Bronchial epithelial cell (primary cell): ENCODE results near the gene ALS2. TPM values are rescaled to one million over a fixed set of nuclear protein-coding genes. Genes with fewer than 3 reads are reported as not detected.

Experiments used
- DNase-seq: peaks from one replicate; pipeline ENCODE4 v3.0.0-alpha.2; 2010; ENCODE audit warnings: low read depth
- FAIRE-seq: peaks from 2 replicates; lab custom pipeline; 2011; peaks lifted over from hg19 to GRCh38; lab: Jason Lieb, UNC
- H3K27me3 ChIP-seq: 2 replicates; pipeline ENCODE4 v1.5.1; 2011; ENCODE audit warnings: low read length; ENCODE audit not compliant: control insufficient read depth, insufficient read depth
- H3K36me3 ChIP-seq: 2 replicates; pipeline ENCODE4 v1.5.1; 2011; ENCODE audit warnings: low read length; ENCODE audit not compliant: control insufficient read depth, insufficient read depth
- H3K4me3 ChIP-seq: 2 replicates; pipeline ENCODE4 v1.5.1; 2011; ENCODE audit warnings: mild to moderate bottlenecking, low read depth, low read length, control low read depth
- total RNA-seq: library from RNA; depleted of rRNA; stranded (reverse); fragments of >200 nt; gene quantifications from 2 replicates; pipeline ENCODE4 v1.2.1, GENCODE V29; 2014
- TF ChIP-seq, protein P1 (sequence below): IDR thresholded peaks from 2 replicates; pipeline ENCODE4 v1.5.1; 2011; ENCODE audit warnings: mild to moderate bottlenecking, moderate library complexity, low read length, control low read depth, inconsistent platforms; ENCODE audit not compliant: insufficient read depth, severe bottlenecking

The ALS2 gene
- total RNA-seq, 1 donor from 2014 or later = 21.1 TPM

DNA sequence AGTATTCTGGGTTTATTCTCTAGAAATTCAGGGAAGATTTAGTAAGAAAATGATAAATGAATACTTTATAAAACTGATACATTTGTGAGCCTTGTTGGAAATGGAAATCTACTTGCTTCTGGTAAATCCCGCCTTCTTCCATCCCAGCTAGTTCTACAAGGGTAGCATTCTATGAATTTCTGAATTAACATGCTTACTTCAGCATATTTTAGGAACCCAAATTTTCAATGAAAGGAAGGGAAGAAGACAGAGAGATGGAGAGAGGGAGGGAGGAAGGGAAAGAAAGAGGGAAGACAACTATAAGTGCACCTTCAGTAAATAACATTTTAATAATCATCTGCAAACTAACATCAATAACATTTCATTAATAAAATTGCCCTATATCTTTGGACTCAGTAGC lies 110.9 kb downstream of the ALS2 start:
- TF ChIP-seq, protein P1, sequence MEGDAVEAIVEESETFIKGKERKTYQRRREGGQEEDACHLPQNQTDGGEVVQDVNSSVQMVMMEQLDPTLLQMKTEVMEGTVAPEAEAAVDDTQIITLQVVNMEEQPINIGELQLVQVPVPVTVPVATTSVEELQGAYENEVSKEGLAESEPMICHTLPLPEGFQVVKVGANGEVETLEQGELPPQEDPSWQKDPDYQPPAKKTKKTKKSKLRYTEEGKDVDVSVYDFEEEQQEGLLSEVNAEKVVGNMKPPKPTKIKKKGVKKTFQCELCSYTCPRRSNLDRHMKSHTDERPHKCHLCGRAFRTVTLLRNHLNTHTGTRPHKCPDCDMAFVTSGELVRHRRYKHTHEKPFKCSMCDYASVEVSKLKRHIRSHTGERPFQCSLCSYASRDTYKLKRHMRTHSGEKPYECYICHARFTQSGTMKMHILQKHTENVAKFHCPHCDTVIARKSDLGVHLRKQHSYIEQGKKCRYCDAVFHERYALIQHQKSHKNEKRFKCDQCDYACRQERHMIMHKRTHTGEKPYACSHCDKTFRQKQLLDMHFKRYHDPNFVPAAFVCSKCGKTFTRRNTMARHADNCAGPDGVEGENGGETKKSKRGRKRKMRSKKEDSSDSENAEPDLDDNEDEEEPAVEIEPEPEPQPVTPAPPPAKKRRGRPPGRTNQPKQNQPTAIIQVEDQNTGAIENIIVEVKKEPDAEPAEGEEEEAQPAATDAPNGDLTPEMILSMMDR = no peak
- no peak for DNase-seq
- no peaks in the 10 kb centered on the region for H3K36me3 ChIP-seq
- H3K4me3 ChIP-seq = no peak overlapping the region
- no peak for FAIRE-seq
- H3K27me3 ChIP-seq = no peaks in the 10 kb centered on the region

- no peaks in the 10 kb centered on the region for H3K27me3 ChIP-seq
- FAIRE-seq = peak; percentile 73
- H3K4me3 ChIP-seq = no peak overlapping the region
- no peaks in the 10 kb centered on the region for H3K36me3 ChIP-seq
- no peak for DNase-seq
- TF ChIP-seq, protein P1 = no peak
Observed at GRCh38 chr2:201668402-201668910, 112.3 kb downstream of the ALS2 start.

- Histone ChIP-seq H3K4me3 (no peak overlapping the region), H3K36me3 (no peaks in the 10 kb centered on the region), H3K27me3 (no peaks in the 10 kb centered on the region)
- FAIRE-seq = no peak
- no peak for DNase-seq
- TF ChIP-seq, protein P1 = no peak
Observed at GRCh38 chr2:201664334-201664733, 116.4 kb downstream of the ALS2 start.

DNA sequence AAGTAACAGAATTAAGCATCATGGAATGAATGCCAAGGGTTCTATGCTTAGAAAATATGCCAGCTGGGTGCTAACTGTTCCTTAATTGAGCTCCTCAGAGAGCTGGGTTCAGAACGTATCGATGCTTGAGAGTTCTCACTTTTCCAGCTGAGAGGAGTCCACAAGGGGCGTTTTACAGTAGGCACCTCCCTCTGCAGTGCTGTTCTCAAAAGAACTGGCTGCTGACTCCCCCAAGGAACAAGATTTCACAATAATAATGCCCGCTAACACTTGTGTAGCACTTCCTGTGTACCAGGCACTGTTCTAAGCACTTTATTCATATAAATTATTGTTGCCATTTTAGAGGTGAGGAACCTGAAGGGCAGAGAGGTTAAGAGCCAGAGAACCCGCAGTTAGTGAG lies 119.4 kb downstream of the ALS2 start:
- H3K27me3 ChIP-seq = no peaks in the 10 kb centered on the region
- no peak for FAIRE-seq
- H3K36me3 ChIP-seq = no peaks in the 10 kb centered on the region
- H3K4me3 ChIP-seq = no peak overlapping the region
- TF ChIP-seq, protein P1 = no peak
- no peak for DNase-seq

- DNase-seq (no peak), FAIRE-seq (peak; percentile 13)
- H3K27me3 ChIP-seq = no peaks in the 10 kb centered on the region
- no peak overlapping the region for H3K4me3 ChIP-seq
- no peaks in the 10 kb centered on the region for H3K36me3 ChIP-seq
- TF ChIP-seq, protein P1 = no peak
Observed at GRCh38 chr2:201660293-201660895, 120.3 kb downstream of the ALS2 start.

GRCh38 chr2:201656740-201657139 lies 124.0 kb downstream of the ALS2 start:
- FAIRE-seq = no peak
- no peak for DNase-seq
- Histone ChIP-seq H3K36me3 (no peaks in the 10 kb centered on the region), H3K4me3 (no peak overlapping the region), H3K27me3 (no peaks in the 10 kb centered on the region)
- TF ChIP-seq, protein P1 = no peak
